Measurements from ENCODE around the gene YOD1. TPM values are rescaled to one million over a fixed set of nuclear protein-coding genes. Genes with fewer than 3 reads are reported as not detected.

The YOD1 gene
- total and polyA plus RNA-seq, 8 donors: 1.1 to 4.0 (median 2.3) TPM

- WGBS, 2 donors: 12 to 35% methylated on average over 5 of the region's 5 CpGs
- Histone ChIP-seq H3K36me3 (peaks cover 0 to 12% (median 5%) of the 10 kb centered on the region in 3 donors), H3K27ac (peak overlapping the region; percentile 39 to 92 (median 84)), H3K4me1 (peaks cover 38 to 58% (median 54%) of the 10 kb centered on the region in 3 donors), H3K9me3 (no peaks in the 10 kb centered on the region), H3K4me3 (no peak overlapping the region), H3K27me3 (no peaks in the 10 kb centered on the region)
- intact Hi-C loops (cut with DNase I): no loop called here
- FAIRE-seq (no peak), ATAC-seq (peak; percentile 55 to 75 (median 70)), DNase-seq (peak in 1 of 6 donors; percentile 42)
- TF ChIP-seq, protein P1, sequence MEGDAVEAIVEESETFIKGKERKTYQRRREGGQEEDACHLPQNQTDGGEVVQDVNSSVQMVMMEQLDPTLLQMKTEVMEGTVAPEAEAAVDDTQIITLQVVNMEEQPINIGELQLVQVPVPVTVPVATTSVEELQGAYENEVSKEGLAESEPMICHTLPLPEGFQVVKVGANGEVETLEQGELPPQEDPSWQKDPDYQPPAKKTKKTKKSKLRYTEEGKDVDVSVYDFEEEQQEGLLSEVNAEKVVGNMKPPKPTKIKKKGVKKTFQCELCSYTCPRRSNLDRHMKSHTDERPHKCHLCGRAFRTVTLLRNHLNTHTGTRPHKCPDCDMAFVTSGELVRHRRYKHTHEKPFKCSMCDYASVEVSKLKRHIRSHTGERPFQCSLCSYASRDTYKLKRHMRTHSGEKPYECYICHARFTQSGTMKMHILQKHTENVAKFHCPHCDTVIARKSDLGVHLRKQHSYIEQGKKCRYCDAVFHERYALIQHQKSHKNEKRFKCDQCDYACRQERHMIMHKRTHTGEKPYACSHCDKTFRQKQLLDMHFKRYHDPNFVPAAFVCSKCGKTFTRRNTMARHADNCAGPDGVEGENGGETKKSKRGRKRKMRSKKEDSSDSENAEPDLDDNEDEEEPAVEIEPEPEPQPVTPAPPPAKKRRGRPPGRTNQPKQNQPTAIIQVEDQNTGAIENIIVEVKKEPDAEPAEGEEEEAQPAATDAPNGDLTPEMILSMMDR (IDR thresholded peaks at IDR 0.05): no peak
These were observed 25.7 kb downstream of the YOD1 start for GRCh38 chr1:207025146-207025880.

DNA sequence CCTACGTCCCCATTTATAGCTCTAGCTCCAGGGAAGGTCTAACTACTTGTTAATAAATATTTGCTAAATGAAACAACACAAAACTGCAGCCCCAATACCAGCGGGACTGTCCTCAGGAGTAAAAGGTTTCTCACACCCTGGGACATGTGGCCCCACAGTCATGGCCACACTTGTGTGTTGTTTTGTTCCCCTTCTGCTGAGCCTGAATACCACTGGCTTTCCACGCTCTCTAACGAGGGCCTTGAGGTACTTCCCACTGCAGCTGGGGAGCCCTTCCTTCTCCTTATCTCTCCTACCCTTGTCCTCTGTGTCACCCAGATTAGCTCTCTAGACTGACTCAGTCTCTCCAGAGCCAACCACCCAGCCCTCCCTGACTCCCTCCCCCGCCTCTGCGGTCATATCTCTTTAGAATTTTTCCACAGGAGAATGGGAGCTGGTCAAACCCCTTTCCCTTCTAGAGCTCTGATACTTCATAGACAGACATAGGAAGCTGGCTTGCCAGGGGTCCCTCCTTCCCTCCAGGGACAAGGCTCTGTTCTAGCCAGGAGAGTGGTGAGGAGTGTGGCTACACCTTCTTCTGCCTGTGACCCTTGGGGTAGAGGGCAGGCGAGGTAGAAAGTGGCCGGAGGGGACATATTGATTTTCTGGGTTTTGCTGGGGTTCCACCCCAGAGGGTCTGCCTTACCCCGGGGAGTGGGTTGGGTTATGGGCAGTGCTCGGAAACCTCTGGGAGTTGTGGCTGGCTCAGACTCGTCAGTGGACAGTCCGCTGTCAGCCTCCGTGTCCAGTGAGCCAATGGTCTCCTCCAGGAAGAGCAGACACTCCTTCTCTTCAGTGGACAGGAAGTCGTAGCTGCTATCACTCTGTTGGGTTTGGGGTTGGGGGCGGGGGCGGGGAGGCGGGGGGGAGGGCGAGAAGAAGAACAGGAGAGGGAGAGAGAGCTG, 26.5 kb downstream of the YOD1 start:
- no peak for DNase-seq
- H3K27ac ChIP-seq: peak overlapping the region; percentile 60 to 92 (median 84)
- TF ChIP-seq, protein P1 (IDR thresholded peaks at IDR 0.05): no peak
- H3K9me3 ChIP-seq: no peaks in the 10 kb centered on the region
- no peak for FAIRE-seq
- no peak overlapping the region for H3K4me3 ChIP-seq
- no peaks in the 10 kb centered on the region for H3K27me3 ChIP-seq
- 47 to 61% methylated on average over 14 to 18 of the region's 18 CpGs for WGBS, 2 donors
- intact Hi-C loops (cut with DNase I): no loop called here
- ATAC-seq: peak in 2 of 4 donors; percentile 26 to 50
- H3K4me1 ChIP-seq: peaks cover 35 to 51% (median 50%) of the 10 kb centered on the region in 3 donors
- H3K36me3 ChIP-seq: peaks cover 0 to 12% (median 5%) of the 10 kb centered on the region in 3 donors

DNA sequence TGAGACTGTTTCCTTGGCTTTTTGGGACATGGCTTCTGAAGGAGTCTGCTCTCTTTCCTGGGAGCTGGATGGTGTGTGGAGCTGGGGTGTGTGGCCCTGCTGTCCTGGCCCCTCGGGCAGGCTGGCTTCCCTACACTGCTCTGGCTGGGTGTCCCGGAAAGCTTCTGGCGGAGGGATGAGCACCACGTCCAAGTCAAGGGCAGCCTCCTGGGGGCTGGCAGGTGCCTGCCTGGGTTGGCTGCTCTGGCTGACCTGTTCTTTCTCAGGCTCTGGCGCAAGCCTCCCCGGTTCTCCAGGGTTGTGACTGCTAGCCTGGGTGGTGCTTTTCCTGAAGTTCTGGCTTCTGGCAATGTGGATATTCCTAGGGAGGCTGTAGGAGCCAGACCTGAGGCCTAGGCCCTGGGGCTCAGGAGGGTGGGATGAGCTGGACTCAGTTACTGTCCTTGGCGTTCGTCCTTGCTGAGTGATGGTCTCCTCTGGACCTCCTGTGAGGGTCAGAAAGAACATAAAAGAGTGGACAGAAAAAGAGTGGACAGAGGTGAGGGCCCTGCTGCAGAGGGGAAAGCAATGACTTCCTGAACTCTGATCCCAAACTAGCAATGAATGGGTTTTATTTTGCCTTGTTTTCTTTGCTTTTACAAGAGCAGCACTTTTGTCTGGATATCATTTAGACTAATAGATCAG, 27.9 kb downstream of the YOD1 start:
- TF ChIP-seq, protein P1 (IDR thresholded peaks at IDR 0.05): no peak
- FAIRE-seq: no peak
- Histone ChIP-seq H3K4me1 (peaks cover 33 to 43% (median 38%) of the 10 kb centered on the region in 3 donors), H3K27ac (peak overlapping the region in 1 of 4 donors; percentile 28), H3K36me3 (peaks cover 0 to 12% (median 5%) of the 10 kb centered on the region in 3 donors), H3K9me3 (no peaks in the 10 kb centered on the region), H3K4me3 (no peak overlapping the region), H3K27me3 (no peaks in the 10 kb centered on the region)
- no peak for DNase-seq
- ATAC-seq: no peak
- intact Hi-C loops (cut with DNase I): no loop called here
- WGBS, 2 donors: 74 to 83% methylated on average over 8 of the region's 8 CpGs

GRCh38 chr1:207021876-207022596, 29.0 kb downstream of the YOD1 start:
- FAIRE-seq (no peak), DNase-seq (no peak), ATAC-seq (no peak)
- Histone ChIP-seq H3K4me1 (peaks cover 33 to 44% (median 39%) of the 10 kb centered on the region in 3 donors), H3K27me3 (no peaks in the 10 kb centered on the region), H3K36me3 (peaks cover 0 to 12% (median 5%) of the 10 kb centered on the region in 3 donors), H3K27ac (no peak overlapping the region), H3K4me3 (no peak overlapping the region), H3K9me3 (no peaks in the 10 kb centered on the region)
- TF ChIP-seq, protein P1 (IDR thresholded peaks at IDR 0.05): no peak
- intact Hi-C loops (cut with DNase I): no loop called here
- 87 to 89% methylated on average over 15 of the region's 15 CpGs for WGBS, 2 donors
